Stimulated activated CD8-positive, alpha-beta memory T cell treated with anti-CD3 and anti-CD28 coated beads, Interleukin-2, amount 100 ng/mL, for 48 hours (primary cell): ENCODE data around the gene MEF2D.

ENCODE experiments used
- DNase-seq, 2 donors: peaks; one replicate each; pipeline ENCODE4 v3.0.0-alpha.2; 2020; ENCODE audit warnings: low read depth in 2 of 2

Gene MEF2D

DNA sequence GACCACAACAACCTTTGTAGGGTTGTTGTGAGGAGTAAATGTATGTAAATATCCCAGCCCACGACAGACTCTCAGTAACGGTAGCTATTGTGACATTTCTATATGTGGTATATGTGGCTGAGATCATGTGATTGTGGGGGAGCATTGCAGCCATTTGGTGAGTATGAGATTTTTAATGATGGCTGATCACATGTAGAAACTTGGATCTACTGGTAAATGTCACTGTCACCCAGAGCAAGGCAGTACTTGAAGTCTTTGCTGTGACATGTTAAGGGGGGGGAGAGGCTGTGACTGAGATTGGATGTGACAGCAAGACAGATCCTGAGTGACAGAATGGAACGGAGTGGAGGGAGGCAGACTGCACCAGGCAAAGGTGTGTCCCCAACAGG, 23.9 kb upstream of the MEF2D start:
- DNase-seq: no peak

DNA sequence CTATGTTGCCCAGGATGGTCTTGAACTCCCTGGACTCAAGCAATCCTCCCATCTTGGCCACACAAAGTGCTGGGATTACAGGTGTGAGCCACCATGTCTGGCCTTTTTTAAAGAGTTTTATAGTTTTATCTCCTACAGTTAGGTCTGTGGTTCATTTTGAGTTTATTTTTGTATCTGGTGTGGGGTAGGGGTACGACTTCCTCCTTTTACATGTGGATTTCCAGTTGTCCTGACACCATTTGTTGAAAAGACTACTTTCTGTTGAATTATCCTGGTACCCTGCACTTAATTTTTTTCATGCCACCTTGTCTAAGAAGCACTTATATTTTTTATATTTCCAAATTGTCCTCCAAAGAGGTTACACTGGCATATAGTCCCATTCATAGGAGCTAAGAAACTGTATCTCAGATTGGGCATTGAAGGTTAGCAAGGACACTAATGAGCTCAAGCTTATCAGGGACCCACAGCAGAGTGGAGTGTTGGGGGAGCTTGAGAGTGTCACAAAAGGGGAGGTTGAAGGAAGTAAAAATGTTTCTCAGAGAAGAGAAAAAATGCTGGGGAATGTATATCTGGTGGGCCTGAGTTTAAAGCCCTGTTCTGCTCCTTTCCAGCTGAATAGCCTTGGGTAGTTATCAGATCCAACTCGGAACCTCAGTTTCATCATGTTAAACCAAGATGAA, 23.4 kb upstream of the MEF2D start:
- no peak for DNase-seq

DNA sequence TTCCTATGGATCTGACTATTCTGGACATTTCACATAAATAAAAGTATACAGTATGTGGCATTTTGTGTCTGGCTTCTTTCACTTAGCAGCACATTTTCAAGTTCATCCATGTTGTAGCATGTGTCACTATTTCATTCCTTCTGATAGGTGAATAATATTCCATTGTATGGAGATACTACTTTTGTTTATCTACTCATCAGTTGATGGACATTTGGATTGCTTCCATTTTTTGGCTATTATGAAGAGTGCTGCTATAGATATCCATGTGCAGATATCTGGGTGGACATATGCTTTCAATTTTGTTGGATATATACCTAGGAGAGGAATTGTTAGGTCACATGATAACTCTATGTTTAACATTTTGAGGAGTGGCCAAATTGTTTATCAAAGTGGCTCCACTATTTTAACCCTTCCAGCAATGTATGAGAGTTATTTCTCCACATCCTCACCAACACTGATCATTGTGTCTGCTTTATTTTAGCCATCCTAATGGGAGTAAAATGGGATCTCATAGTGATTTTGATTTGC, 21.9 kb upstream of the MEF2D start:
- no peak for DNase-seq

DNA sequence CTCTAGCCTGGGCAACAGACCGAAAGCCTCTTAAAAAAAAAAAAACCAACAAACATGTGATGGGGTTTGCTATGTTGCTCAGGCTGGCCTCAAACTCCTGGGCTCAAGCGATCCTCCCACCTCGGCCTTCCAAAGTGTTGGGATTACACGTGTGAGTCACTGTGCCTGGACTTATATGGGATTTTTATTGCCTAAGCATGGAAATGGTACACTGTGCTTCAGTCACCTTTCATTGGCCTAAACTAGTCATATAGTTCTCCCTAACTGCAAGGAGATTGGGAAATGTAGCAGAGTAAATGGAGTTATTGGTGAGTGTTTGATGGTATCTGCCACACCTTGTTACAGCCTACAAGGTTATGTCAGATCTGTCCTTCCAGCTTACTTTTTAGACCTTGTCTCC, 17.2 kb upstream of the MEF2D start:
- no peak for DNase-seq

DNA sequence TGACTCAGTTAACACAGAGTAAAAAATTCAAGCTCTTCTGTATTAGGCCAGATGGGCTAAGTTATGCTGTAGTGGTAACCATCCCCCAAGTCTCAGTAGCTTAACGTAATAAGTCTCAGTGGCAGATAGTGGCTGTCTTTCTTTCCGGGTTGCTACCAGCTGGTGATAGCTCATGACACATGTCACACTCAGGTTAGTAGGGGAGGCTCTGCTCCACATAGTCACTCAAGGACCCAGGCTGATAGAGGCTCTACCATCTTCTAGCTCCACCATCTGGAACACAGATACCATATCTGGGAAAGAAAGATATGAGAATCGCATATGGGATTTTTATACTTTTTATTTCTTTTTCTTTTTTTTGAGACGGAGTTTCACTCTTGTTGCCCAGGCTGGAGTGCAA, 16.2 kb upstream of the MEF2D start:
- DNase-seq: no peak

DNA sequence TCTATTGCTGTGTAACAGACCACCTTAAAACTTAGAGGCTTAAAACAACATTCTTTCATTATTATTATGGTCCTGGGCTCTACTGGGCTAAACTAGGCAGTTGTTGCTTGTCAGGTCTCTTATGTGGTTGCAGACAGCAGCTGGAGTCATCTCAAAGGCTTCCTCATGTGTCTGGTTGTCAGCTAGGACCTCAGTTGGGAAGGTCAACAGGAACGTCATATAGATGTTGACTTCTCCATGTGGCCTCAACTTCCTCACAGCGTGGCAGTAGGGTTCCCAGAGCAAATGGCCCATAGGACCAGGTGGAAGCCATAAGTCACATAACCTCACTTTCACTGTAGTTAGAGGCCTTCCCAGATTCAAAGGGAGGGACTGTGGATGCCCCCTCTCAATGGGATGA, 15.4 kb upstream of the MEF2D start:
- DNase-seq: no peak

DNA sequence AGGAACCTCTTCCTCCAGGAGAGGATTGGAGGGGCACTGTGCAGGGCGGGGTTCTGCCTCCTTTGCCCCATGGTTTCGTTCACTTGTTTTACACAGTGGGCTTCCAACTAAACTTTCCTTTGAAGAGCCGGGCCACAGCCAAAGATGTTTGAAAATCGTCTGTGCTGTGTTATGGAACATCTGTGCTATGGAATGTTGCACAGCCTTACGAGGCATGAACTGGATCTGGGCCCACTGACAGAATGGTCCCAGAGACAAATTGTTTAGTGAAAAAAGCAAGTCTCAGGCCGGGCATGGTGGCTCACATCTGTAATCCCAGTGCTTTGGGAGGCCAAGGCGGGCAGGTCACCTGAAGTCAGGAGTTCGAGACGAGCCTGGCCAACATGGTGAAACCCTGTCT, 12.6 kb upstream of the MEF2D start:
- DNase-seq: no peak

DNA sequence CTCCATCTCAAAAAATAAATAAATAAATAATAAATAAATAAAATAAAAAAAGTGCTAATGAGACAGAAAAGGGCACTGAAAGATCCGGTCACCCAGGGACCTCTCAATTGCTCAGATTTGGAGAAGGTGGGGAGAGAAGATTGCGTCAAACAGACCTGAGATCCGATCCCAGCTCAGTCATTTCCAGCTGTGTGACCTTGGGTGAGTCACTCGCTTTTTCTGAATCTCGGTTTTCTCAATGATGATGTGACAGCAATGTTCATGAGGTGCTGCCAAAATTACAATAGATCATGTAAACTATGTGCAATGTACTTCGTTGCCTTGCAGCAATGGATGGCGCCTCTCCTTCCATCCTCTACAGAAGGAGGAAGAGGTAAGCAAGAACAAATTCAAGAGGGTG, 11.1 kb upstream of the MEF2D start:
- DNase-seq: peak in 1 of 2 donors; percentile 30

DNA sequence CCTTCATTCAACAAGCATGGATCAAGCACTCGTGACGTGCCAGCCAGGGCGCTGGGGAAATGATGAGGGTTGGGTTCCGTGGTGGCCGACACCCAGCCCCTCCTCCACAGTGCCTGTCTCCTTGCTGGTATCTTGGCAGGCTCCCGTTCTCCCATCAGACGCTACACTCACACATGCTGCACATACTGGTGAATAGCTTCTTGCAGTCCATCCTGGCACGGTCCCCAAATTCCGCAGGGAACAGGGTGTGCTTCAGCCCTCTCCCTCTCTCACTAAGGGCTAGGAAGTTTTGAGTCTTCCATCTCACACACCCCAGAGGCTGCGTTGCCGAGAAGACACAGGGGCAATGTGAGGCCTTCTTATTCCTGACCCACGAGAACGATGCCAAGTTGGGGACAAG, 10.1 kb upstream of the MEF2D start:
- DNase-seq: no peak

DNA sequence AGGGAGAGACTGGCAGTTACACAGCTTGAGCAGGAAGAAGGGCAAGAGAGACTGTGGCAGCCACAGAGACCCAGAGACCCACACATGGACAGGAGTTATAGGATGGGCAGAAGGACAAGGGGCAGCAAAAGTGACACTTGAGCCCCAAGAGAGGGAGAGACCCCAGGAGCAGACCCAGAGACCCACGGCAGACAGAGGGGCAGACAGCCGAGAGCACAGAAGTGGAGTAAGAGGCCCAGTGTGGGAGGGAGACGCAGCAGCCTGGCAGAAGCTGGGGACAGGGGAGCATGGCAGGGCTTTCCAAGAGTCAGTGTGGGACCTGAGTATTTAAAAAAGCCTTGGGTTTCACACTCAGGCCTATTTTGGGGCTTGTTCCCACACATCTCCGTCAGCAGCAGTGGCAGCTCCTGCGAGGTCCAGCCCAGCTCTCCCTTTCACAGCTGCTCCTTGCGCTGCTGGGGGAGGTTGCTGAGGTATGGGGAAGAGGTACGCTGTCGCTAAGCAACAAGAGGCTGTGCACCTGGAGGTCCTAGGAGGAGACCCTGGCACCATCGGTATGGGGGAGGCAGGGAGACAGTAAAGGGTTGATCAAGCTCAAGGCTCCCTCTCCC, 9.0 kb upstream of the MEF2D start:
- DNase-seq: no peak

DNA sequence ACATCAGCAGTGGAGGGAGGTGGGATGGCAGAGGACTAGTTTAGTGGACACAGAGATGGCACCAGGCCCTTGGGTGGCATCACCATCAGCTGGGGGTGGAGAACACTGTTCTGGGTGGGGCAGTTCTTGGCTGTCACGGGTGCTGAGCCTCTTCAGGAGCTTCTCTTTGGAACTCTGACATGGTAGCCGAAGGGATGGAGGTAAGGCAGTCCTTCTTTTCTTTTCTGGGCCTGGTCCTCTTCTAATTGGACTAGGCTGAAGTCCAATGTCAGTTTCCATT, 8.3 kb upstream of the MEF2D start:
- no peak for DNase-seq

DNA sequence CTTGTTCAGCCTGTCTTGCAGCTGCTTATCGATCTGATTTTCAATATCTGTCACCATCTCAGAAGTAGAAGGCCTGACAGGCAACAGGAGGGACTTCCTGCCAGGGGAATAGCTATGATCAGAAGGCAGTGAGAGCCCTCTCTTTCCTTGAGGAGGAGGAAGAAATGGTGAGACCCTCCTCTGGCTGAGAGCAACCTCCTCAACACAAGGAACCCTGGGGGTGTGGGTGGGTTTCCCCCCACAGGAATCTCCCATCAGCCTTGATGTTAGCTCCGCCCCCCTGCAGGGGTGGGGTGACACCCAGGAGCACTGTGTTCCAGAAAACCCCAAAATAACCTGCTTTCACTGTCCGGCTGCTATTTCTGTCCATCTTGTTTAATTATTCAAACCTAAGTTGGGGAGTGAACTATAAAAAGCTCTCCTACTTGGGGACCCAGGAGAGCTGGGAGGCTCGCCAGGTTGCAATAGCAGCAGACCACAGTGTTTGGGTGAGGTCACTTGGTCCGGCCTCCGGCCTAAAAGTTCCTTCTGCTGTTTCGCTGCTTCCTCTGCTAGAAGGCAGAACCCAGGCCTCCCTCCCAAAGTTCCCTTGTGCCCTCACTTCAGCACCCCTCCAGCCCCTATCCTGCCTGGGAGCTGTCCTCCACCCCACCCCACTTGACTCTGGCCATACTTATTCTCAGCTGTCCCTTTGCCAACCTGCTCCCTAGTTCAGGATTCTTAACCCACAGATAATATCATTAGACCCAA, 7.8 kb upstream of the MEF2D start:
- DNase-seq: no peak

DNA sequence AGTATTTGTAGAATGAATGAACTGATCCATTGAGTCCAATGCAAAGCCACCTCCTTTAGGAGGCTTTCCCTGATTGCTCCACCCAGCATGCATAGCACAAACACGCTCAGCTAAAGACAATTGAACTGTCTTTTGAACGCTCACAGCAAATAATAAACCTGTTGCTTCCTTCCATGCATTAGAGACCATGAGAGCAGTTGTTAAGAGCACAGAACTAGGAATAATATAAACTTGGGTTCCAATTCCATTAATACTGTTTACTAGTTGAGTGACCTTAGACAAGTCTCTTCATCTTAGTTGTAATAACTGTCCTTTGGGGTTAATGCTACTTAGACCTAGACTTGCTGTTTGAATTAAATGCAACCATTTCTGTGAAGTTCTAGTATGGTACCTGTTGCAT, 5.9 kb upstream of the MEF2D start:
- no peak for DNase-seq

DNA sequence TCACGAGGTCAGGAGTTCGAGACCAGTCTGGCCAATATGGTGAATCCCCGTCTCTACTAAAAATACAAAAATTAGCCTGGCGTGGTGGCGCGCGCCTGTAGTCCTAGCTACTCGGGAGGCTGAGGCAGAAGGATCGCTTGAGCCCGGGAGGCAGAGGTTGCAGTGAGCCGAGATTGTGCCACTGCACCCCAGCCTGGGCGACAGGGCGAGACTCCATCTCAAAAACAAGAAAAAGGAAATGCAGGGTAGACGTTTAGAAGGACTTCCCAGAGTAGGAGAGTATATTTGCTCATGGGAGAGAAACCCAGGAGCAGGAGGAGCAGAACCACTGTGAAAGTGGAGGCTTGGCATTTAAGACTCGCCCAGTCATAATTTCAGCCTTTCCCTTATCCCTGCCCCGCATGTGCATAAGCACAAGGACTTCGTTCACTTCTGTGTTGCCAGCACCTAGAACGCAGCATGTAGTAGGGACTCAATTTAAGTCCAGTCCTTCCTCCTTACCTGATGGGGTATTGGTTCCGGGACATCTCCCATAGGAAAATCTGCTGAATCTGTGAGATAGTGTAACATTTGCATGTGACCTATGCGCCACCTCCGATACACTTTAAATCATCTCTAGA, 5.2 kb upstream of the MEF2D start:
- DNase-seq: no peak

DNA sequence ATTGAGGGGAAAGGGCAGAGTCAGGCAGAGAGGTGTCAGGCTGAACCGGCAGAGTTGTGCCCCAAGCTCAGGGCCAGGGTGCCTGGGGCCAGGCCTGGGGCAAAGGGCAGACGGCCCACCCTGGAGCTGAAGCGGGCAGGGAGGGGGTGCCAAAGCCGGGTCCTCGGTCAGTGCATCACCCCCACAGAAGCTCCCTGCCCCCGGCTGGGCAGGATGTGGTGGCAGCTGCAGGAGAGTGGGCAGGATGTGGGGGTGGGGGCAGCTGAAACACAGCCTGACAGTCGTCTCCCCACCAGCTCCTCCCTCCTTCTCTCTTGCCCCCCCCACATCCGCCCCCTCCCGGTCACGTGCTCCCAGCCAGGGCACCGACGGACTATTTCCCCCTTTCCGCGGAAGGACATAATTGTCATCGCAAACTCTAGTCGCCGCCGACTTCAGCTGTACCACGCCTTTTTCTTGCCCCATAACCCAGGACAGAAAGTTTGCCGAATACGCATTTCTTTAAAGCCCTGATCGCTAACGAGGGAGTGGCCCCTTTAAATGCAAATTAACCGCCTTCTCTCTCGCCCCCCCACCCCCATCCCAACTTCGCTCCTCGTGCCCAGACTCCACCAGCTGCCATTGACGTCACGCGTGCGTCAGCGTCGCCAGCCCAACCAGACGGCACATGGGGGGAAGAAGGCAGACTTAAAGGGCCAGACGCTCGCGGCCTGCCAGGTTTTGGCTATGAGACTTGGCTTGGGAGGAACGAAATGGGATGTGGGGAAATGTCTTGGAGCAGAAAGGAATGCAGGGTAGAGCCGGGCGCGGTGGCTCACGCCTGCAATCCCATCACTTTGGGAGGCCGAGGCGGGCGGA, 4.5 kb upstream of the MEF2D start:
- peak; percentile 92 to 97 for DNase-seq

DNA sequence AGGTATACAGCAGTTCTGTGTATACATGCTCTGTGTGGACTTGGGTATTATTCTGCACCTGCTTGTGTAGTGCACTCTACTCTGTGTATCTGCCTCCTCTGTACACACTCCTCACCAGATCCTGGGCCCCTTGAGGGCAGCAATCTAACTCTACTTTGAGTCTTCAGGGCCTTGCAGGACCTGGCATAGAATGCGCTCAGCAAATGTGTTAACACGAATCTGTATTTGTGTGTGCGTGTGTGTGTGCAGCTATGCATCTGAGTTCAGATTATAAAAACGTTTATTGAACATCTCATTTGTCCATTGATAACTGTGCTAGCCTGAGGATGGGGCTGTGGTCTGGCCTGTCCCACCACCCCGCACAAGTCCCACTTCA, 3.9 kb upstream of the MEF2D start:
- DNase-seq: no peak

DNA sequence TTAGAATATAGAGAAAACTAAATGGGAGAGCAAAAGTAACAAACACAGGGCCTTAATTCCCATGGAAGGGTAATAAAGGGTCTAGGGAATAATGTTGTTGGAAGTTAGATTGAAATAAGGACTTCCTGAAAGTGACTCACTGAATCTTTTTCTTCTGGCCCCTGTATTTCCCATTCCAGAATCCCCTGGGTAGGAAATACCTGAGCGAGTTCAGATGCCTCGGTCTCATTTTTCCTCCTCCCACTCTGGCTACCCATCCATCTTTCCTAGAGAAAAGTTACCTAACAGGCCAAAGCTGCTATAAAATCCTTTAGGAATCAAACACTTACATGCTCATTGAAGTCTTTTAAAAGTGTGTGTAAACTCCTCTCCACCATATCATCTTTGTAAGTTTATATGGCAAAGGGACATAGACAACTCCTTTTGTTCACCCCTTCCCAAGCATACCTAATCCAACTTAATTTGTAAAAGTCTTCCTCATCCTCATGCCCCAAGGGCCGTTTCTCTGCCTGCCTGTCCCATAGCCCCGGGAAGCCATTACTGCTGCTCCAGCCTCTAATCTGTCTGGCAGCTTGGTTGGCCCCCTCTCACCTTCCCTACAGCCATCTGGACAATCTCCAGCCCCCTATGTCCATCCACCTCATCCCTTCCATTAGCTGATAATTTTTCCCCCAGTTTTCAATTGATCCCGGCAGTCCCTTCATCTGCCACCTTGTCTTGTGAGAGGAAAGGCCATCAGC, 3.3 kb upstream of the MEF2D start:
- DNase-seq: no peak

DNA sequence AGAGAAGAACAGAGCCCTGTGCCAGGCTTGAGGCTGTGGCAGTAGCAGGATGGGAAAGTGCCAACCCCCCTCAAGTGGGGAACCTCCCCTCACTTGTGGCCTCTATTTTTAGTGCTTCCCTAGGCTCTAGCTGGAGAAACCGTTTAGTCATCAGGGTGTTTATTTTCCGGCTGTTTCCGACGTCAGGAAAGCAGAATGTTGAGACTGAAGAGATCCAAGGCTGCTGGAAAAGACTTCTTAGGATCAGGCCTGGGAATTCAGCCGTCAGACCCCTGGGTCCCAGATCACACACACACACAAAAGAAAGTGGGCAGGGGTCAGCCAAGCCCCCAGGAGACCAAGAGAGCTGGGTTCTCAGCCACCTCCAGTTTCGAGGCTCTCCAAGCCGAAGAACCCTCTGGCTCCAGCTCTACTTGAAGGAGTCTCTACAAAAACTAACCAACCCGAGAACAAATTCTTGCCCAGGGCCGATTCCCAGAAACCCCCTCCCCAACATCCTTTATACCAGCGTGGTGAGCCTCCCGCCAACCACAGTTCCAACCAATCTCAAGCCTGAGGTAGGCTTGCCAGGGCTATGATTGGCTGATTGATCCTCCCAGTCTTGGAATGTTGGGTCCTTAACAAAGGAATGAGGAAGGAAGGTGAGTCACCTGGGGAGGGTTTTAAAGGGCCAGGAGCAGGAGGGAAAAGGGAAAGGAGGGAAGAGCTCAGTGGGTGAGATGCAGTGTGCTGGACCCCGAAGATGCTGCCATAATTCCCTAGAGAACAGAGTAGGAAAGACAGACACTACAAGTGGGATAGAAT, 2.5 kb upstream of the MEF2D start:
- DNase-seq: no peak

DNA sequence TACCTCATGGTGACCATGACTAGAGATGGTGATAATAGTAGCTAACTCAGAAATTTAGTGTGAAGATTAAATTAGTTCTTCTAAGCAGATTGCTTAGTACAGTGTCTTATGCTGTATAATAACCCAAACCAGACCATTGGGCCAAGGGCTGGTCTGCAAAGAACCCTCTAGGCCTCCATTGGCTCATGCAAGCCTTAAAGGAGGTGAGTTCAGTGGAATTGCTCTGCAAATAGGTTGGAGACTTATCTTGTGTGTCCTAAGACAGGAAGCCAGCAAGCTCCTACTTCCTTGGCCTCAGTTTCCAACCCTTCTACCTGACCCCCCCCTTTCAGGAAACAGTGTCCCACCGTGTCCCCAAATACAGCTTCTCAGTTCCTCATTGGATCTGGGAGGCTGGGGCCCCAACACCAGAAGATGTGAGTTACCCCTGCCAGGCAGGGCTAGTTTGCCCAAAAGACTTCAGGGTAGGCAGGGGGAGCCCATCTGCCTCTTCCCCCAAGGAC, 1.9 kb upstream of the MEF2D start:
- DNase-seq: no peak
